ENCODE results near the gene PPP1R10. TPM values are rescaled to one million over a fixed set of nuclear protein-coding genes. Genes with fewer than 3 reads are reported as not detected.
"Not testable (repeated sequence)": the region's sequence is repeated elsewhere in the genome, so short reads cannot be mapped to it uniquely, and the experiment has no call there.

Gene PPP1R10
- total RNA-seq (2014; rRNA removed; shearing (Covaris generic)) (23.9 and 27.3 TPM in 2 replicates), polyA plus RNA-seq (2016; fragmentation: Nextera tagmentation; extraction: Ambion mirVana) (23.6 and 32.7 TPM in 2 replicates)

GRCh38 chr6:30616811-30617564 is at the start of gene PPP1R10:
Gene PPP1R10, minus strand, starts transcription at chr6:30617243. Its CDS starts 7,299 bp downstream, at chr6:30609944.
- peaks cover 29% of the 10 kb centered on the region for H3K36me3 ChIP-seq (ENCODE audit: low read depth)
- no peaks in the 10 kb centered on the region for H3K9me2 ChIP-seq (ENCODE audit: insufficient read depth)
- peaks cover 69% of the 10 kb centered on the region for H3K79me2 ChIP-seq (ENCODE audit: insufficient read depth)
- in situ Hi-C loops (cut with MboI) = no loop called here
- peak within 1 kb of the TSS; percentile 99 for H3K4me3 ChIP-seq
- 0% methylated on average over 40 of the region's 40 CpGs for WGBS, 2 experiments (ENCODE audit: low coverage in 1 of 2, low lambda C conversion rate in 2 of 2, missing lambda C conversion rate in 2 of 2)
- H2AFZ ChIP-seq = peak within 1 kb of the TSS; percentile 88
- peak within 1 kb of the TSS; percentile 100 for H3K9ac ChIP-seq
- no peaks in the 10 kb centered on the region for H3K9me3 ChIP-seq (ENCODE audit: low read depth)
- DNase-seq = peak; percentile 100
- H4K20me1 ChIP-seq (ENCODE audit: insufficient read depth) = no peaks in the 10 kb centered on the region
- peaks cover 46% of the 10 kb centered on the region for H3F3A ChIP-seq (ENCODE audit: insufficient read depth)
- TF ChIP-seq EZH2phosphoT487 (IDR thresholded peaks at IDR 0.05; ENCODE audit: insufficient read depth, low read depth) = no peak
- H3K27me3 ChIP-seq (replicated peaks; ENCODE audit: insufficient read depth) = no peaks in the 10 kb centered on the region
- peak within 1 kb of the TSS; percentile 95 for H3K4me2 ChIP-seq (ENCODE audit: unreplicated experiment)
- H3K4me1 ChIP-seq (ENCODE audit: insufficient read depth) = peaks cover 32% of the 10 kb centered on the region
- peak within 1 kb of the TSS; percentile 98 for H3K27ac ChIP-seq

DNA sequence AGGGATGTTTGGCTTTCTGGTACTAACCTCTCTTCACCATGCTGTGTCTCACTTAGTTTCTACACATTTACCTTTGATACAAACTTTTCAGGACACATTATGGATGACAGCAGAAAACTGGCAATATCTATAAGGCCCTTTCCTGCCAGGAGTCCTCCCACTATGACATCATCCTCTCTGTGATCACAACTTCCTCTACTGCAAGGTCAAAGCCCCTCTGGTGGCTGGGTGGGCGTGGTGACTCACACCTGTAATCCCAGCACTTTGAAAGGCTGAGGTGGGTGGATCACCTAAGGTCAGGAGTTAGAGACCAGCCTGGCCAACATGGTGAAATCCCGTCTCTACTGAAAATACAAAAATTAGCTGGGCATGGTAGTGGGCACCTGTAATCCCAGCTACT is 49.3 kb upstream of the PPP1R10 start:
- WGBS, 2 experiments (ENCODE audit: low coverage in 1 of 2, low lambda C conversion rate in 2 of 2, missing lambda C conversion rate in 2 of 2) = 61 to 66% methylated on average over 2 of the region's 2 CpGs
- in situ Hi-C loops (cut with MboI); H3F3A ChIP-seq (ENCODE audit: insufficient read depth); H3K9me2 ChIP-seq (ENCODE audit: insufficient read depth); H2AFZ ChIP-seq; H3K27ac ChIP-seq; H3K4me3 ChIP-seq; H3K9me3 ChIP-seq (ENCODE audit: low read depth); H3K27me3 ChIP-seq (replicated peaks; ENCODE audit: insufficient read depth); H4K20me1 ChIP-seq (ENCODE audit: insufficient read depth); H3K4me2 ChIP-seq (ENCODE audit: unreplicated experiment): not testable (repeated sequence)
- 0 out of 2 replicates have a peak overlapping the region, but pooled peaks have one; percentile 13 for H3K9ac ChIP-seq
- peaks cover 16% of the 10 kb centered on the region for H3K79me2 ChIP-seq (ENCODE audit: insufficient read depth)
- peak; percentile 41 for DNase-seq
- H3K4me1 ChIP-seq (ENCODE audit: insufficient read depth) = peaks cover 13% of the 10 kb centered on the region
- H3K36me3 ChIP-seq (ENCODE audit: low read depth) = peaks cover 77% of the 10 kb centered on the region

GRCh38 chr6:30664994-30665767 is 48.1 kb upstream of the PPP1R10 start:
- no peak for DNase-seq
- Histone ChIP-seq H3K27me3 (replicated peaks; ENCODE audit: insufficient read depth) (no peaks in the 10 kb centered on the region), H3K4me1 (ENCODE audit: insufficient read depth) (peaks cover 8% of the 10 kb centered on the region), H3K9ac (no peak overlapping the region), H3K36me3 (ENCODE audit: low read depth) (peaks cover 72% of the 10 kb centered on the region), H2AFZ (no peak overlapping the region), H4K20me1 (ENCODE audit: insufficient read depth) (no peaks in the 10 kb centered on the region), H3K4me3 (no peak overlapping the region), H3K9me2 (ENCODE audit: insufficient read depth) (no peaks in the 10 kb centered on the region), H3K79me2 (ENCODE audit: insufficient read depth) (peaks cover 5% of the 10 kb centered on the region), H3K9me3 (ENCODE audit: low read depth) (no peaks in the 10 kb centered on the region), H3F3A (ENCODE audit: insufficient read depth) (0 out of 2 replicates have a peak, but pooled peaks cover 4% of the 10 kb centered on the region), H3K27ac (no peak overlapping the region), H3K4me2 (ENCODE audit: unreplicated experiment) (no peak overlapping the region)
- 93 to 94% methylated on average over 34 of the region's 34 CpGs for WGBS, 2 experiments (ENCODE audit: low coverage in 1 of 2, low lambda C conversion rate in 2 of 2, missing lambda C conversion rate in 2 of 2)
- TF ChIP-seq EZH2 (IDR thresholded peaks at IDR 0.05; ENCODE audit: insufficient read depth, poor library complexity, severe bottlenecking) = no peak
- TF ChIP-seq EZH2phosphoT487 (IDR thresholded peaks at IDR 0.05; ENCODE audit: insufficient read depth, low read depth) = no peak
- in situ Hi-C loops (cut with MboI) = no loop called here

DNA sequence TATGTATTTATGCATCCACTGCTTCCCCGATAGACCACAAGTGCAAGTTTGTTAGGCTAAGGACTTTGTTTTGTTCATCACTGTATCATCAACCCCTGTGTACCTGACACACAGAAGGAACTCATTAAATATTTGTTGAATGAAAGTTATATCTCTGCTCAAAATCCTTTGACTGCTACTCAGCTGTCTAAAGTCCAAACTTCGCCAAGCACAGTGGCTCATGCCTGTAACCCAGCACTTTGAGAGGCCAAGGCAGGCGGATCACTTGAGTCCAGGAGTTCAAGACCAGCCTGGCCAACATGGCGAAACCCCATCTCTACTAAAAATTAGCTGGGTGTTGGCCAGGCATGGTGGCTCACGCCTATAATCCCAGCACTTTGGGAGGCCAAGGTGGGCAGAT is 40.9 kb upstream of the PPP1R10 start:
- H3F3A ChIP-seq (ENCODE audit: insufficient read depth); H4K20me1 ChIP-seq (ENCODE audit: insufficient read depth); H3K9me2 ChIP-seq (ENCODE audit: insufficient read depth); H3K27me3 ChIP-seq (replicated peaks; ENCODE audit: insufficient read depth); H3K27ac ChIP-seq; H3K4me2 ChIP-seq (ENCODE audit: unreplicated experiment); H3K4me1 ChIP-seq (ENCODE audit: insufficient read depth); H3K79me2 ChIP-seq (ENCODE audit: insufficient read depth); DNase-seq; in situ Hi-C loops (cut with MboI); H3K9ac ChIP-seq; H3K4me3 ChIP-seq; H2AFZ ChIP-seq; H3K9me3 ChIP-seq (ENCODE audit: low read depth): not testable (repeated sequence)
- 89 to 92% methylated on average over 5 of the region's 5 CpGs for WGBS, 2 experiments (ENCODE audit: low coverage in 1 of 2, low lambda C conversion rate in 2 of 2, missing lambda C conversion rate in 2 of 2)
- peaks cover 25% of the 10 kb centered on the region for H3K36me3 ChIP-seq (ENCODE audit: low read depth)
